GM21360 (cell line): ENCODE results near the gene PI4KA.
A peak's percentile ranks its signal among the peaks of the same experiment; 100 is the strongest.
"Not testable (repeated sequence)": the region's sequence is repeated elsewhere in the genome, so short reads cannot be mapped to it uniquely, and the experiment has no call there.

Experiments
- ATAC-seq: cut with Tn5 transposase; IDR thresholded peaks from one replicate; pipeline ENCODE4 v1.9.1; 2021; ENCODE audit warnings: mild to moderate bottlenecking, moderate library complexity; ENCODE audit not compliant: unreplicated experiment

Gene PI4KA

DNA sequence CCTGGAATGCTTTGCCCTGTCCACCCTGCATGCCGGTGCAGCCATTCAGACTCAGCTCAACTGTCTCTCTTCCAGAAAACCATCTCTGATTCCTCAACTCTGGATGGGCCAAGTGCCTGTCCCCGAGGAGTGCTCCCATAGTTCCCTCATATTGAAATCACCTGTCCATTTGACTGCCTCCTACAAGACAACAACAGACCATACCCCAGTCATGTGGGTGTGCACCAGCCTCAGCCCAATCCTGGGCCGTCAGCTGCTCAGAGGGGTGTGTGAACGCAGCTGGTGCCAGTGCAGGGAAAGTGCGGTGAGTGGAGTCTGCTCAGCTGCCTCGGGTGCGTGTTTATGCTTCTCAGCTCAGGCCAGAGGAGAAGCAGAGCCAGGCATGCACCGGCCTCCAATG is 126.2 kb downstream of the PI4KA start:
- ATAC-seq, result not testable (repeated sequence)

DNA sequence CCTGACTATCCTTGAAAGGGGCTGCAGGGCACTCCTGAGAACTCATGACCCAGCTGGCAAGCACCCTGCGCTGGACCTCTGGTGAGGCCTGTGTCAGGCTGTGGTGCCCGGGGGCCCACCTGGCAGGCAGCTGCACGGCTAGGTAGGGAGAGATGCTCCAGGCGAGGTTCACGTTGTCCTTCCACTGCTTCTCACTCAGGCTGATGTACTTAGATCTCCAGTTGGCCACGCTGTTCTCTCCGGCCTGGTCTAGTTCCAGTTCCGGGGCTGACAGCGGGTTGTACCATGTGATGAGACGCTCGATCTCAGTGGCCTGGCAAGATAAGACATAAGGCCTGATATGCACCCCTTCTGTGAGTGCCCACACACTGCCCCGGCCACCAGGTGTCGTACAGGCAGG is 129.4 kb downstream of the PI4KA start:
- ATAC-seq, result no peak

- ATAC-seq, result no peak
Observed at GRCh38 chr22:20728523-20729190, 130.0 kb downstream of the PI4KA start.

DNA sequence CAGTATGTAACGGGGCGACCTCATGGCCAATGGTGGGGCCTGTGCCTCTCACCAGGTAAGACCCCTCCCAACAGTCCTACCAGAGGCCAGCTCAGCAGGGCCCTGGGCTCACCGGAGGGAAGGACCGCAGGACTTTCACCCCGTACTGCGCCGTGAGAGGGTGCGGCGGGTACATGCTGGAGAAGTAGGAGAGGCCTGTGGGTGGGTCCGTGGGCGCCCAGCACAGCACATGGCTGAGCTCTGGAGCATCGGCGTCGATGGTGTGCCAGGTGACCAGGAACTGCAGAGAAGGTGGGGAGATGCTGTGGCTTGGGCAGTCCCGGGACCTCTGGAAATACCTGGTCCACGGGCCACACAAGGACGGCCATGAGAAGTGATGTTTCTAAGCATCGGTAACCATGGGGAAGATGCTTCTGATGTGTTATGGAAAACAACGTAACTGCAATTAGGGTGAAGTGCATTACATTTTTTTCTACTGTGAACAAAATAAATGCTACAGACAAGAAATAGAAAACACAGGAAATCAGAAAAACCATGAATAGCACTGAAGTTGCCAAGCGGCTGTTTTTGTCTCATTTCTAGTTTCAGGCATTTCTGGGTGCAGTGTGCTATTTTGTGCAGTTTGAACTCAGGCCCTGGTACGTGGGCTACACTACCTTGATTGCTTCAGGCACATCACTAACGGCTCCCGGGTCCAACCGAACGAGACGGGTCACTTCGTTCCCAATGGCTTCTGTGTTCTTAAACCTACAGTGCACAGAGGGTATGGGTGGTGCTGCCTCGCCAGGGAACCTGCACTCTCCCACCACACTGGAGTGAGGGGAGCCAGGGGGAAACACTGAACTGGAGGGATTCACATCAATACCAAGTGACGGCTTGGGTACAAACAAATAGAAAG is 131.2 kb downstream of the PI4KA start:
- no peak for ATAC-seq

DNA sequence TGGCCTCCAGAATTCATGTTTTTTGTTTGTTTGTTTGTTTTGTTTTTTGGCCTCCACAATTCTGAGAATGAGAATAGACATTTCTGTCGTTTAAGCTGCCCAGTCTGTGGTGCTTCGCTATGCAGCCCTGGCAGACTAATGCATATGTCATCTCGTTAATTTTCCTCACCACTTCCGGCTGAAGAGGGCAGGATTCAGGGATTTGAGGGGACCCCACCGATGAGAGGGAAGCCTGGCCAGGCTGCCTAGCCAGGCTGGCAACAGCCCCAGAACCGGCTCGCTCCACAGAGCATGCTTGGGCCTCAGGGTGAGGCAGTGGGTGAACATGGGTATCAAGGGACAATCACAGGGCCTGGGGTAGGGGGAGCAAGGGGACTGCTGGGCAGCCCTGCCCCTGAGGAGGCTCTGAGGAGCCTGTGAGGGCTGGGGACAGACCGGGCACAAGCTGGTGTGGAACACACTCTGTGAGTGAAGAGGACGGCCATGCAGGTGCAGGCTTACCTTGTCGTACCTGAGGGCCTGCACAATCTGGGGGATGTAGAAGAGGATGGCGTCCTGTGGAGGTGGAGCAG is 132.5 kb downstream of the PI4KA start:
- ATAC-seq, result no peak

DNA sequence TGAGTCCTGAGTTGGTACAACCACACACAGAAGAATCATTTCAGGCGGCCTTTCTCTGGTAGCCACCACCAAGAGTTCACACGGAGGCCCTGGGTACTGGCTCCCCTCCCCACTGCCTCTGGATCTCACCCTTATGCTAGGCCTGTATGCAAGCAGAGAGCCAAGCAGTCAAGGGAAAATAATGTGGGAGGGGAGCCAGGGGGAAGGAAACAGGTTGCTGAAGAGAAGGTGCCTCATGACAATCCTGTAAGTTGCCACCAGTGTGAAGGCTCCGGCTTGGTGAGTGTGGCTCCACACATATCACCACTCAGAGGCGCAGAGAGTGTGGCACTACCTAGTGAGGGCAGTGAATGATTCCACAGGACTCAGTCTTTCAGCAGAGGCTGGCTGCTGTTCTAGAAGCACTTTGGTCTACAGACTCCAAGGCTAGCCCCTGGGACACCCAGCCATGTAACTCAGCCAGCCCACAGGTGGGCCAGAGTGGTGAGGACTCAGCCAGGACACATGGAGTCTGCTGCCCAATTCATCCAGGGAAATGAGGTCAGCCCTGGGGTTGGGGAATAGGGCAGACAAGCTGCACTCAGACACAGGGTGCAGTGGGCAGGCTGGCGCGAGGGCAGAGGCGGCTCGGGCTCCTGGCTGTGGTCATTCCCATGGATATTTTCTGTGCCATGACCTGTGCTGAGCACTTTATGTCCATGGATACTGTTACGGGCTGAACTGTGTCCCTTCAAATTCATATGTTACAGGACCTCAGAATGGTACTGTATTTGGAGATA is 133.7 kb downstream of the PI4KA start:
- no peak for ATAC-seq

GRCh38 chr22:20721409-20722218 is 137.0 kb downstream of the PI4KA start:
- no peak for ATAC-seq

DNA sequence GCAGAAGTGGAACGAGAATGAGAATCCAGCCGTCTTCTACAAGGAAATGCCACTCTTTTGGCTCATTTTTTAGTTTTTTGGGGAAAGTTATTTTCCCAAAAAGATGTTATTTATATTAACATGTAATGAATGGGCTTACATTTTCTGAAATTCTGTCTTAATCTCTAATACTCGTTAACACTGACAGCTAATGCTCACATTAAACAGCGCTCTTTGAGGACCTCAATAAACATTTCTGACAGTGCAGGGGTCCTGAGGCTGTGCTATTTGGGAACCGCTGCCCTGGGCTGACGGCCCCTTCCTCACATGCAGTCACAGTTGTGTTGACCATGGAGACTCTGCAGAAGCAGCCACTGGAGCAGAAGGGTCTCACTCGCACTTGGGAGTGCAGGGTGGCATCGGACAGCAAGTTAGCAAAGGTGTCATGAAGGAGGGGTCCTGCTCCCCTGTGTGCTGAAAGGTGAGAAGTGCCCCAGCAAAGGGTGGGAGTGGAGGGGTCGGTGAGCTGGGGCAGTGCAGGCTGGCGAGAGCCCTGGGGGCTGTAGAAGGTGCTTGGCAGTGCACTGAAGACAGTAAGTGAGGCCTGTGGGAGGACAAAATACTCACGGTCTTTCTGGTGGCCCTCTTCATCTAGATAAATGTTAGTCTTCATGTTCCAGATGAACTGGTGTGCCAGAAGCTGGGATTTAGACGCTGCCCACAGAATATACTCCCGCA is 137.8 kb downstream of the PI4KA start:
- no peak for ATAC-seq

GRCh38 chr22:20718727-20719126 is 139.9 kb downstream of the PI4KA start:
- not testable (repeated sequence) for ATAC-seq

DNA sequence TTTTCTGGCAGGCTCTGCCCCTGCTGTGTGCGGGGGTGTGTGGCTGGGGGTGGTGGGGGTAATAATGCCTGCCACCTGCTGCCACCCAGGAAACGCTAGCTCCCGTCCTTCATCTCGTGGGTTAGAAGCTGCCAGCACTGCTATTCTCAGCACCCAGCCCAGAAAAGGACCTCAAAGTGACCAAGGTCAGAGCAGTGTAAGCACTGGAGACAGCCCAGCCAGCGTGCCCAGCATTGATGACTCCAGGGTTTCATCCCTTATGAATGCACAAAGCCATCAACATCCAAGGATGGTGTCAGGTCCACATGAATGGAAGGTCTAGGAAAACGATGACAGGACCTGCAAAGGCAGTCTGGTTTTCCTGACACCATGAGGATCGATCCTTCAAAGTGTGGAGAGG is 140.6 kb downstream of the PI4KA start:
- not testable (repeated sequence) for ATAC-seq

- ATAC-seq, result not testable (repeated sequence)
Observed at GRCh38 chr22:20717213-20717866, 141.3 kb downstream of the PI4KA start.

DNA sequence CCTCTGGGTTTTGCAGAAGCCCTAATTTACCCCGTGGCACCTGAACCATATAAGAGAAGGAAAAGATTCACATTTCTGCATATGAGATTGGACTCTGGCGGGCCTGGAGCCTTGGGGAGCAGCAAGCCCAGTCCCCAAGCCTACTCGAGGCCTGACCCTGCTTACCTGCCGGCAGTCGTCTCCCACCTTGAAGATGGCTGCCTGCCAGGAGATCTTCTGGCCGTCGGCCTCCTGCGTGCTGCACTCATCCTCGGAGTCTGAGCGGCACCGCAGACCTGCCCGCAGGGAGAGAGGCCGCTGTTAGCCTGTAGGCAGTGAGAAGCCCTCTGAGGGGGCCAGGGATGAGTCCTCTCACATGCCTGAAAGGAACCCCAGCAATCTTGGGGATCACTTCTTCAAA is 145.5 kb downstream of the PI4KA start:
- not testable (repeated sequence) for ATAC-seq

- not testable (repeated sequence) for ATAC-seq
Observed at GRCh38 chr22:20709966-20710365, 148.6 kb downstream of the PI4KA start.

DNA sequence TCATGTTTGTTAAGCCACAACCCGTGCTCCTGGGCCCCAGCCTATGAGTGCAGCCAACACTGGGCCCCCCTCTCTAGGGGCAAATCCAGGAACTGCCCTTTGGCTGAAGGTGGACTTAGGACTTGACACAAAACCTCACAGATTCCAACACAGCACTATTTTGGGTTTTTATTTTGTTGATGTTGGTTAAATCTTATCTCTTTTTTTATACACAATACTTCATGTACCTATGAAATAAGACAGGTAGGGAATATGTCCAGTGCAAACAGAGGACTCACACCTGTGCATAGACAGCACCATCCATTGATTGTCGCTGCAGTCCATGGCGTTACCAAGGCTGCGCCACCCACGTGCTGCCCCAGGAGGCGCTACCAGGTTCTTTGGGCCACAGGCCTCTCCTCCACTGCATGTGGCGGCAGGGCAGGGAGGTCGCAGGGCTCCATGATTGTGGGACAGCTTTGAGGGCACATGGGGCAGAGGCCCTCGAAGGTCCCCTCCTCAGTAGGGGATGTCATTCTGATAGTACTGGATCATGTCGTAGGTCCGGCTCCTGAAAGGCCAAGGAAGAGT is 151.0 kb downstream of the PI4KA start:
- not testable (repeated sequence) for ATAC-seq

DNA sequence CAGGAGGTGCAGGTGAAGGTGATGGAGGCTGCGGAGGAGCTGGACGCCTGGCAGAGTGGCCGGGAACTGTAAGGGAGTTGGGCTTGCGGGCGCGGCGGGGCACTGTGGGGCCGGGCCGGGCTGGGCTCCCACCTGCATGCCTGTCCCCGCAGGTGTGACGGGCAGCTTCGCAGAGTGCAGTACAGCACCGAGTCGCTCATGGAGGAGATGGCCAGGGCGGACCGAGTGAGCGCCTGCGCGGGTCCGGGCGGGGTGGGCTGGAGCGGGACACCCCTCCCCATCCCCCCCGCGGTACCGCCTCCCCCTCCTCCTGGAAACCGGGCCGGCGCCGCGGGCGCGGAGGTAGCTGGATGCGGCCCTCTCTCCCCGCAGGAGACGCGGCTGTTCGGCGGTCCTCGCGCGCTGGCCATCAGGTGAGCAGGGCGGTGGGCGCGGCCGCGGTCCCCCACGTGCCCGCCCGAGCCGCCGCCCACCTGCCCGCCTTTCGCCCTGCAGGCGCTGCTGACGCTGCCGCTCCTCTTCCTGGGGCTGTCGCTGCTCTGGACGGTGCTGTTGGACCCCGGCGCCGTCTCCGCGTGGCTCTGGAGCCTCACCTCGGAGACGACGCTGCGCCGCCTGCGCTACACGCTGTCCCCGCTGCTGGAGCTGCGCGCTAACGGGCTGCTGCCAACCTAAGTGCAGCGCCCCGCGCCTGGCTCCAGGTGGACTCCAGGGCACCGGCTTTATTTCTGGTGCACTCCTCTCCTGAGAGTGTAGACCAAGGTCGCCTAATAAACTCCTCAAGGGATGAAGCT is 154.6 kb downstream of the PI4KA start:
- ATAC-seq, result peak; percentile 4

DNA sequence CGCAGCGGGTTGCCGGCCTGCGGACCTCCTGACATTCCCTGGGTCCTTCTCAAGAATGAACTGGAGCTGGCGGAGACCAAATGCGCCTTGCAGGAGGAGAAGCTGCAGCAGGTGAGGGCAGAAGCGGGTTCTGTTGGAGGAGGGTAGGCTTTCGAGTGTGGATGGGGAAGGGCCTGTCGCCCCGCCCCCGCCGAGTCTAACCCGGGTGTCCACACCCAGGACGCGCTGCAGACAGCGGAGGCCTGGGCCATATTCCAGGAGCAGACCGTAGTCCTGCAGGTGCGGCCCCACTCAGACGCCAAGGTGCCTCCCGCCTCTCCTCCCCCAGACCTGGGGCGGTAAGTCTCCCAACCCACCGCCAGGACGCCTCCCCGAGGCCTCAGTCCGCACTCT is 155.2 kb downstream of the PI4KA start:
- peak; percentile 16 for ATAC-seq

DNA sequence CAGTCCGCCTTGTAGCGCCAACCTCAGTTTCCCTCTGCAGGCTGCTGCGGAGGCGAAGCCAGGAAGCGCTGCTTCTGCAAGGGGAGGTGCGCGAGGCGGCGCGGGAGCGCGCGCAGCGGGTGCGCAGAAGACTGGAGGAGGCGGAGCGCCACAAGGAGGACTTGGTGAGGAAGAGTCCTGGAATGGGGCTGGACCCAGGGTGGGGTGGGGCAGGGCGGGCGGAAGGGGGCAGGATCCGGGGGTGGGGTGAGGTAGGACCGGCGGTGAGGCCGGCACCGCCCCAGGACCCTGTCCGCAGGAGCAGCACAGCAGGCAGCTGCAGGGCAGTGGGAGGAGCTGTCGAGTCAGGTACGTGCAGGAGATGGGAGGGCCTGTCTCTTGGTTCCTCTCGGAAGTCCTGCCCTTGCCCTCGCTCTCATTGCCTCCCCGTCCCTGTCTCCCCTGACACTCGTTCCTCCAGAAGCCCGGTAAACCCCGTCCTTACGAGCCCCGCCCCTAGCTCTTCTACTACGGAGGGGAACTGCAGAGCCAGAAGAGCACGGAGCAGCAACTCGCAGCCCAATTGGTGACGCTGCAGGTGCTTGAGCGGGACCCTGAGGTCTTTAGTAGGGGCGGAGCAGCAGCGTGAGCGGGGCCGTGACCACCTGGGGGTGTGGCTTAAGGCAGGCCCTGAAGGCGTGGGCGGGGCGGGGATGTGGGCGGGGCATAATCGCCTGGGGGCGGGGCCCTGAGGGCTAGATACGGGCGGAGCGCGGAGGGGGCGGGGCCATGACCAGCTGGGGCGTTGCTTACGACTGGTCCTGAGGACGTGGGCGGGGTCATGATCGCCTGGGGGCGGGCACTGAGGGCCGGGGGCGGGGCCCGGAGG is 155.8 kb downstream of the PI4KA start:
- ATAC-seq, result peak; percentile 53
